AG08395 (cell line): ENCODE measurements around the gene NAXE.
"Not testable (repeated sequence)": the region's sequence is repeated elsewhere in the genome, so short reads cannot be mapped to it uniquely, and the experiment has no call there.

ENCODE experiments used
- DNase-seq: peaks from one replicate; pipeline ENCODE4 v3.0.0; 2012; ENCODE audit warnings: mixed read lengths, low spot score

NAXE gene

DNA sequence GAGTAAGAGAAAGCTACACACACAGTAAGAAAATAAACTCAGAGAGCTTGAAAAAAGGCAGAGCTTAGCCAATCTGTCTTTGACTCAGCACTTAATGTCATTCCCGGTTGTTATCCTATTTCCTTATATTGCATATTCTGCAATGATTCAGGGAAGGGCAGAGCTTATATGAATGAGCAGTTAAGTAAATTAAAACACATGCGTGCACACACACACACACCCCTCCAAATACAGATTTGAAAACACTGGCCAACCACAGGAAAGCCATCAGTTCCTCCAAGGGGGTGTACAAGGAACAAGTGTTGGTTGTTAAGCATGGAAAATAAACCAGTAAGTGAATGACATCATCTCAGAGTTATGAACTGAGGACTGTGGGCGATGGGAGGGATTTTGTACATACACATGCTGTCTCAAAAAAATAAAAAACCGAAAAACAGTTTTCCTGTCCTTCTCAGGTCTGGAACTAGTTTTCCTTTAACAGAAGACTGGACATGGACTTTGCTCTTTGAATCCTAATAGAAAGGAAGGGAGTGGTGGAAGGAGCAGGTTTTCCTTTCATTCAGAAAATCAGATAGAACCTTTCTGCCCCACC is 20.2 kb upstream of the NAXE start:
- peak; percentile 88 for DNase-seq

DNA sequence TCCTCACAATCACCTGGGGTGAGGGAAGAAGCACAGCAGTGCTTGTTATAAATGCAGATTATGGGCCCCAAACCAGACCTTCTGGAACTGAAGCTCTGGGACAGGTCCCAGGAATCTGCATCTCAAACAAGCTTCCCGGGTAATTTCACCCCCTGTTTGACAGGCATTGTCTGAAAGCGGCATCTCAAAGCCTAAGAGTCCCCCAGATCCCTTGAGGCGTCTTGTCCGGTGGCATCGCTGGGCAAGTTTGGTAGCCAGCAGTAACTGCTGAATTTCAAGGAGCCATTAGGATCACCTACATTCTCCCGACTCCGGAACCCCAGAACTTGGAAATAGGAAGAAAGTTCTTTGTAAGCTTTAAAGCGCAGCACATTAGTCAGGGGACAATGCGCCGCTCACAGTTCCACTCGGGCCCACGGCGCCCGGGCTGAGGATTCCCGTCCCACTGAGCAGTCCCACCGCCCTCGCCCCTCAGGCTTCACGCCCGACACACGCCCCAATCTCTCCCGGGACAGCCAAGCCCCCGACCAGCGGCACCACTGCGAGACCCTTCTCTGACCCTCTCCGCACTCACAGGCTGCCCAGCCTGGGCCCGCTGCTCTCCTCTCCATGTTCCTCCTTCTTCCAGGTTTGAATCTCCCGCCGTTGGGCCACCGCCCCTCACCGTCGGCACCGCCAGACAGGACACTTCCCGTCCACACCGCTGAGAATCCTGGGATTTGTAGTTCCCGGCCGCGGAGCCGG is 19.5 kb upstream of the NAXE start, which contains the start of gene IQGAP3:
TSS of gene IQGAP3 (minus strand) at position 647 of the 744 bp plus-strand sequence. CDS start at position 611, 36 bp downstream.
- peak; percentile 96 for DNase-seq

DNA sequence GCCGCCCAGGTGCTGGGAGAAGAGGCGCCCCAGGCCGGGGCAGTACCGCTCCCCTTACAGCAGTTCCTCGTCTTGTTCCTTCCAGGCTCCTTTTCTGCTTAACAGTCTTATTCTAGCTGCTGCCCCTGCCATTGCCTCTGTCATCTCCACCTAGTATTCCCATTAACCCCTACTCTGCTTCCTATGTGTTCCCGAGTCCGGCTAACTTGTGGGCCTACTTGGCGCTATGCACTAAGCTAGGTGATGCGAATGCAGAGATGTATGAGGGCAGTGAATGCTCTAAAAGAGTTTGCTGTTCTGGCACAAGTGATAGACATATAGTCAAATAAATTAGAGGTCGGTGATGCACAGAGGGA is 18.9 kb upstream of the NAXE start:
- no peak for DNase-seq

DNA sequence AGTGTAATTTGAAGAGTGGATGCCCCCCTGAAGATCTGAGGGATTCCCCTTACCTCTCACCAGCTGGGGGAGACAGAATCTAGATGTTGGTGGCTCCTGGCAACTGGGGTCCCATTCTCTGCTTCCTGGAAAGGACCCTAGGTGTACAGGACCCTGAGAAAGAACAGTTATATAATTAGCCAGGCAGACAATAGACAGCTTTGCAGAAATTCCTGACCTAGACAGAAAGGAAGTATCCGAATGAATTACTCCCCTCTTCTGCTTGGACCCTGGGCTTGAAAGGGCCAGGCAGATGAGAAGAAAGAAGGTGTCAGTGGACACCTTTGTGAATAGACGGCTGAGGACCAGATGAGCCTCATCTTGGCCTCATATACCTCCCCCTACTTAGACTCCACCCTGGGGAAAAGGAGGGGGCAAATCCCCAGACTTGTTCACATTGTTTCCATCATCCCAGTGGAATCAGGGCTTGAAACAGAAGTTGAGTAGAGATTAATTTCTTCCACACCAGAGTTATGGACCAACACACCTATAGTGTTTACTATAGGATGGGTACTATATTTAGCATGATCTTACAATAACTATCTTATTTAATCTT is 17.4 kb upstream of the NAXE start:
- DNase-seq, result no peak

DNA sequence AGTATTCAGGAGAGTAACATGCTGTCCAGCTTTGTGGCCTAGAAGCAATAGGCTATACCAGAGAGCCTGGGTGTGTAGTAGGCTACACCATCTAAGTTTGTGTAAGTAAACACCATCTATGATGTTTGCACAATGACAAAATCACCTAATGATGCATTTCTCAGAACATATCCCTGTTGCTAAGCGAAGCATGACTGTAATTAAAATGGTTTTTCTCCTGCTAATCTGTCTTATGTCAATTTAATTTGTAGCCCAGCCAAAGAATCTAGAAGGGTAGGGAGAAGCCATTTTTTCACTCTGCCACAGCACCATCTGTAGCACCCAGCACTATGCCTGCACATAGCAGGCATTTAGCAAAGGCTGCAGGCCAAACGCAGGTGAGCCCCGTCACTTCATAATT is 14.0 kb upstream of the NAXE start:
- no peak for DNase-seq

DNA sequence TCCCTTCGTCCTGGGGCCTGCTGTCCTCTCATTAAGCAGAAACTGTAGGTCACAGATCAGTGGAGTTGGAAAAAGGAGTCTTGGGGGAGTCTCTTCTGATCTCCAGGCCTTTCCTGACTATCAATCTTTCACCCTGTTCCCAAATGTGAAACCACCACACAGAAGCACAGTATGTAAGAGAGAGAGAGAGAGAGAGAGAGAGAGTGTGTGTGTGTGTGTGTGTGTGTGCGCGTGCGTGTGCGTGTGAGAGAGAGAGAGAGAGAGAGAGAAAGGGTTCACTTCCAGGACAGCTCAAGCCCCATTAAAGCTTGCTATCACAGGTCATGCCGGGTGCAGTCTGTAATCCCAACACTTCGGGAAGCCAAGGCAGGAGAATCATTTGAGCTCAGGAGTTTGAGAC is 13.5 kb upstream of the NAXE start:
- DNase-seq, result no peak

DNA sequence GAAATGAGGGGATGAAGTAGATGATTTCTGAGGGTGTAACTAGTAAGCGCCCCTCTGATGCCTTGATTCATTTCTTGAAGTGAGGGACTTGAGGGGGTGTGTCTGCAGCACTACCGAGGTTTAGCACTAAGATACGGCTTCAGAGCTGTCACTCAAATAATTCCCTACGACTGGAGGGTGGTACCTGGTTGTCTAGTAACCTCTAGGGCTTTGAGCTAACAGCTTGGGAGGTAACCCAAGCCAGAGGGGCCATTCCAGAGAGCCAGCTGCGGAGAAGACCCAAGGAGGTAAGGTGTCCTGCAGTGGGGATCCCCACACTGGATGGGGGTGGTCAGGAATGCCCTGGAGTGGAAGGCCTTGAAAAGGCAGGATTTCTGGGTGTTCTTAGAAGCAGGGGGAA is 12.1 kb upstream of the NAXE start, which contains the start of gene TTC24:
TSS of gene TTC24 (plus strand) at position 252 of the 400 bp plus-strand sequence. CDS start 1,642 bp downstream, outside the sequence.
- DNase-seq, result no peak

DNA sequence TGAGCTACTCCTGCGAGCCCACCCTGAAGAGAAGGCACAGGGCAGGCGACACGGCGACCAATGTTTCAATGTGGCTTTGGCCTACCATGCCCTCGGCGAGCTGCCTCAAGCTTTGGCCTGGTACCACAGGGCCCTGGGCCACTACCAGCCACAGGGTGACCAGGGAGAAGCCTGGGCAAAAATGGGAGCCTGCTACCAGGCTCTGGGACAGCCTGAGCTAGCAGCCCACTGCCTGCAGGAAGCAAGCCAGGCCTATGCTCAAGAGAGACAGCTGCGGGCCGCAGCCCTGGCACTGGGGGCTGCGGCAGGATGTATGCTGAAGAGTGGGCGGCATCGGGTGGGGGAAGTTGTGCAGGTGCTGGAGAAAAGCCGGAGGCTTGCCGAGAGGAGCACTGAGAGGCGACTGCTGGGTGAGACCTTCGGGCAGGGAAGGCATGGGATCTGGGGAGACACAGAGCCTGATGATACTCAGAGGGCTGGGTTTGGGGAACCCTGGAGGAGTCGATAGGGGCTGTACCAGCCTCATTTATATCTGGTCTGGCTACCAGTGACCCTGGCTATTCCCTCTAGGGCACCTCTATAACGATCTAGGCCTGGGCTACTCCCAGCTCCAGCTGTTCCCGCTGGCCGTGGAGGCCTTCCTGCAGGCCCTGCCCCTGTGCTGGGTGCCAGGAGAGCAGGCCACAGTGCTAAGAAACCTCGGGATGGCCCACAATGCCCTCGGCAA is 9.8 kb upstream of the NAXE start:
- no peak for DNase-seq

DNA sequence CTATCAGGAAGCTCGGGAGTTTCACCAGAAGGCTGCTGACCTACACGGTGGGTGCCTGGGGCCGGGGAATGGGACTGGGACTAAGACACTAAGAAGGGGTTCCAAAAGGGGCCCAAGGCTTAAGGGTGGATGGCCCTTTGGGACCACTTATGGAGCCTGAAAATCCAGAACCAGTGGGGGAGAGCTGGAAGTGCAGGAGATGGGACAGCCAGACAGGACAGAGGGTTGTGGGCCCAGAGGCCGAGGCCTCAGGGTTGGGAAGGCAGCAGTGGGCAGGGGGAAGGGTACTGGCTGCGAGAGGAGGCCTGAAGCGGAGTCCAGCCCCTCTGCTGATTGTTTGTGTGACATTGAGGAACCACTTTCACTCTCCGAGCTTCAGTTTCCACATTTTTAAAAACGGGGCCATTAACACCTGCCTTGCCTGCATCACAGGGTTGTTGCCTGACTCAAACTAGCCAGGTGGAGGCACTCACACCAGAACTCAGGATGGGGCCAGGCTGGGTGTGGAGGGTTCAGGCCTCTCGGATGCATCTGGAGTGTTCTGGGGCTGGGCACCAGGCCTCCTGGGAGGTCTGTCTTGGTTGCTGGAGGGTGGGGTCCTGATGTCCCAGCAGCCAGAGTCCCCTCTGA is 9.1 kb upstream of the NAXE start:
- no peak for DNase-seq

DNA sequence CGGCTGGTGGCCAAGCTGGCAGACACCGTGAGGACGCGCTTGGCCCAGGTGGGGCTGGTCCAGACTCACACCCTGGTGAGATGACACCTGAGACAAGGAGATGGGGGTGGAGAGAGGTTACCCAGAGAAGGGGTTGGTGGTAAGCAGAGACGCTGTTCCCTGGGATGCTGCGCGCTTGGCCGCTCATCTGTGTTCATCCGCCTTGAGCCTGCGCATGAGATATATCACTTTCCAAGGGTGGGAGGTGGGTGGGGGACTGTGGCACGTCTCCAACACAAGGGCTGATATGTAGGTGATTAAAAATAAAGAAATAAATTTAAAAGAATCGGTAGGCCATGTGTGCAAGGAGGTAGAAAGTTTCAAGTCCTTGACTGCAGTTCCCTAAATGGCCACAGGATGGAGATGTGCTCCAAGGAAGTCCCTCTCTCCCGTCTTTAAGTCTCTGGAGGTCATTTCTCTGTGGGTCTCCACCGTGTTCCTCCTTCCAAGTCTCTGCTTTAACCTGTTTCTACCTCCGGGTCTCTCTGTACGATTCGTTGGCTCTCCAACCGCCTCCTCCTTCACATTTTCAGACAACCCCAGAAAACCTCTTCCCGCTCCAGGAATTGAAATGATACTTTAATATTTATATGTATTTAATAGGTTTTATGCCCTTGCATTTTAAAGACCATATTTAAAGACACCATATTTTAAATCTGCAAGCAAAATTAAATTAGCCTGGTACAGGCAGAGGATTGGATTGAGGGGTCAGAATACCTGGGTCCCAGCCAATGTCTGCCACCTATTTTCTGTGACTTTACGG is 7.6 kb upstream of the NAXE start:
- peak; percentile 78 for DNase-seq

DNA sequence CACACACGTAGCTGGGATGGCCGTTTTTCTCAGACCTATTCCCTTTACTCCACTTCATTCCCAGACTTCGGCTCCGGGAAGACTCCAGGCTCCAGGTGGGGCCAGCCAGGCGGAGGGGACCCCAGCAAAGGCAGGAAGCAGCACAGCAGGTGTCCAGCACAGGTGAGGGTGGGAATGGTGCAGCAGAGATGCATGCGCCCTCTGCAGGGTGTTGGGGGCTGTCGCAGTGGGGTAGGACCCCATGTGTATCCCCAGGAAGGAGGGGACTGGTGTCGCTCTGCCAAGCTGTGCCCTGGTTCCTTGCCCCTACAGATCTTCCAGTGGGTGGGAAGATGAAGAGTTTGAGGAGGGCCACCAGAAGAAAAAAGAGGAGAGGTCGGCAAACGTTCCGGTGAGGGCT is 6.8 kb upstream of the NAXE start:
- DNase-seq, result no peak

DNA sequence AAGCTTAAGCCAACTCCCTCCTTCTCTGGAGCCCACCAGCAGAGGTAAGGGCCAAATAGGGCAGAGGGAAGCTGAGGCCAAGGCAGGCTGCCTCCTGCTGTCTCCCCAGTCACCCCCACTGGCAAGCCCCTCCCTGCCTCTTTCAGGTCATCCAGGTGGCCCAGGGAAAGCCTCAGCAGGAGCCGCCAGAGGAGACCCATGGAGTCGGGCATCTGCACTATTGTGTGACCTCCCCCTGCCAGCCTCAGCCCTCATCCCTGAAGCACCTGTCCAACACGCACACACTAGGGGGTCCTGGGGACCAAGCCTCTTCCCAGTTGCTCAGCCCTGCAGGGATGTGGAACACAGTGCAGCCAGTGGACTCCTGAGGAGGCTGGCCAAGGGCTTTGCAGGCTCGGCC is 5.3 kb upstream of the NAXE start:
- DNase-seq, result no peak

DNA sequence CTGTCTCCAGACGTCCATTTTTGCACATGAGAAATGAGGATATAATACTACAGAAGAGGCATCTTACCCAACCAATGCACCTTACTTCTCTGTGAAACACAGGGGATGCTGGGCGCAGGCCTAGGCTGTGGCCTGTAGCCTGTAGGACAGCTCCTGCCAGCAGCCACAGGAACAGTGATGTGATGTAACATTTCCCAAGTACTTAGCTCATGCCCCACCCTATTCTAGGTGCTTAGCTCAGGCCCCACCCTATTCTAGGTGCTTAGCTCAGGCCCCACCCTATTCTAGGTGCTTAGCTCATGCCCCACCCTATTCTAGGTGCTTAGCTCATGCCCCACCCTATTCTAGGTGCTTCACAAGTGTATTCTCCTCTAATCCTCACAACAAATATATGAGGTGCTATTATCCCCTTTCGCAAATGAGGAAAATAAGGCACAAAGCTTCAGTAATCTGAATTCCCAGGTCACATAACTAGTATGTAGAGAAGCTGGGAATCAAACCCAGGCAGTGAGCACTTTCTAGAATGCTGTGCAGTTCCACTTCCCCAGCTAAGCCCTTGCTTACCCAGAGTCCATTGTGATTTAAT is 4.6 kb upstream of the NAXE start:
- DNase-seq, result no peak

DNA sequence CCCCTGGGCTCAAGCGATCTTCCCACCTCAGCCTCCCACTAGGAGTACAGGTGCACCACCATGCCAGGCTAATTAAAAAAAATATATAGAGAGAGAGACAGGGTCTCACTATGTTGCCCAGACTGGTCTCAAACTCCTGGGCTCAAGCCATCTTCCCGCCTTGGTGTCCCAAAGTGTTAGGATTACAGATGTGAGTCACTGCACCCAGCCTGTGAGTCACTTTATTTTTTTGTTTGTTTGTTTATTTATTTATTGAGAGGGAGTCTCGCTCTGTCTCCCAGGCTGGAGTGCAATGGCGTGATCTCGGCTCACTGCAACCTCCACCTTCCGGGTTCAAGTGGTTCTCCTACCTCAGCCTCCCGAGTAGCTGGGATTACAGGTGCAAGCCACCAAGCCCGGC is 3.6 kb upstream of the NAXE start:
- DNase-seq, result not testable (repeated sequence)

DNA sequence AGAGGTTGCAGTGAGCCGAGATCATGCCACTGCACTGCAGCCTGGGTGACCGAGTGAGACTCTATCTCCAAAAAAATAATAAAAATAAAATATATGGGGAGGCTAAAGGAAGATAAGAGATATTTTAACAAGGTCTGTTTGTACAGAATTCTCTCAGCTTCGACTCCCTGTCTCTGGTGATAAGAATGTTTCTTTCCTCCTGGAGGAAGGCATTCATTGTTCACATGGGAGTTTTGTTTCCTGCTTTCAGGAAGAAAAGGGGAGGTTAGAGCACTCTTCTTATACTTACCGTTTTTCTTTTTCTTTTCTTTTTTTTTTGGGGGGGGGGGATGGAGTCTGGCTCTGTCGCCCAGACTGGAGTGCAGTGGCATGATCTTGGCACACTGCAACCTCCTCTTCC is 2.0 kb upstream of the NAXE start:
- no peak for DNase-seq

DNA sequence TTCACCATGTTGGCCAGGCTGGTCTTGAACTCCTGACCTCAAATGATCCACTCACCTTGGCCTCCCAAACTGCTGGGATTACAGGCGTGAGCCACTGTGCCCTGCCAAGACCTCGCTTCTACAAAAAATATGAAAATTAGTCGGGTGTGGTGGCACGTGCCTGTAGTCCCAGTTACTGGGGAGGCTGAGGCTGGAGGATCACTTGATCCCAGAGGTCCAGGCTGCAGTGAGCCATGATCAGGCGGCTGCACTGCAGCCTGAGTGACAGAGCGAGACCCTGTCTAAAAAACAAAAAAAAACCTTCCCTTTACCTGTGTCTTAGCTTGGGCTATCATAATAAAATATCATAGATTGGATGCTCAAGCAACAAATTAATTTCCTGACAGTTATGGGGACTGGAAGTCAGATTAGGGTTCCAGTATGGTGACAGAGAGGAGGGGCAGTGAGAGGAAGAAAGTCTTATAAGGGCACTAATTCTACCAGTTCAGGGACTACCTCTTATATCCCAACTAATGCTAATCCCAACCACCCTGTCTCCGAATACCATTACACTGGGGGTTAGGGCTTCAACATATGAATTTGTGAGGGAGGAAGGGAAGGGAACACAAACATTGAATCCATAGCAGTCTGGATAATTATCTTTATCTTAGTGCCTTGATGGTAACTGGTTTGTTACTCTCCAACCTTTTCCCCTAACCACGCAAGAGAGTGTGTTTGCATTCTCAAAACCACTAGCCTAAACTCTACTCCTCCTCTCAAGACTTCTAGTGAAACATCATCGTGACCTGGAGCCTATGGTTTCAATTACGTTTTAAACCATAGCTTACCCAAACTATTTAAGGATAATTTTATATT is 1.0 kb upstream of the NAXE start:
- no peak for DNase-seq

DNA sequence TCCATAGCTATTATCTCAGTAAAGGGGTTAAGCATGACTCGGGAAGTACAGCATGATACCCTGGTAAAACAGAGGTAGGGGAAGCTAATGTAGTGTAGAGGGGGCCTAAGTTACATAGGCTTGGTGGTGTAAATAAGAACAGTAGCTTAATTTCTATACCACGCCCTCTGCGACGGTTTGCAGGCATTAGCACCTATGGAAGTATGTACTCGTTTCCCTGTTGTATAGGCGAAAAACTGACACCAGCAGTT is 470 bp upstream of the NAXE start:
- no peak for DNase-seq

DNA sequence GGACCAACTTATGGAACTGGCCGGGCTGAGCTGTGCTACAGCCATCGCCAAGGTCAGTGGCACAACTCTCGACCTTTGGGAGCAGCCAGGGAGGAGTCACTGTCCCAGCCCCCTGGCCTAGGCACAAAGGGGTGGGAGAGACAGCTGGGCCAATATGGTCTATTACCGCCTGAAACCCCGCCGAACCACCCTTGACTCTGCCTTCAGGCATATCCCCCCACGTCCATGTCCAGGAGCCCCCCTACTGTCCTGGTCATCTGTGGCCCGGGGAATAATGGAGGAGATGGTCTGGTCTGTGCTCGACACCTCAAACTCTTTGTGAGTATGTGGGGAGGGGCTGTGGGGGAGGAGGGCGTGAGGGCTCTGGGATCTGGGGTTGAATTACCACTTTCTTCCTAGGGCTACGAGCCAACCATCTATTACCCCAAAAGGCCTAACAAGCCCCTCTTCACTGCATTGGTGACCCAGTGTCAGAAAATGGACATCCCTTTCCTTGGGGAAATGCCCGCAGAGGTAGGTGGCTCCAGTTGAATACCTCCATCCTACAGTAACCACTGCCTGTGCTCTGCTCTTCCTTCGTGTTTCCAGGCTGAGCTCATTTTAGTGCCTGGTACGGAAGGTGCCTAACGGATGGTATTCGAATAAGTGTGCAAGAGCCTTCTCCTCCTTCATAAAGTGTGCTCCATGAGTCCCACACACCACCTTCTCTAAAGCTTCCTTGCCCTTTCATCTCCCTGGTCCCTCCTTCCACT is 758 bp downstream of the NAXE start:
- no peak for DNase-seq

DNA sequence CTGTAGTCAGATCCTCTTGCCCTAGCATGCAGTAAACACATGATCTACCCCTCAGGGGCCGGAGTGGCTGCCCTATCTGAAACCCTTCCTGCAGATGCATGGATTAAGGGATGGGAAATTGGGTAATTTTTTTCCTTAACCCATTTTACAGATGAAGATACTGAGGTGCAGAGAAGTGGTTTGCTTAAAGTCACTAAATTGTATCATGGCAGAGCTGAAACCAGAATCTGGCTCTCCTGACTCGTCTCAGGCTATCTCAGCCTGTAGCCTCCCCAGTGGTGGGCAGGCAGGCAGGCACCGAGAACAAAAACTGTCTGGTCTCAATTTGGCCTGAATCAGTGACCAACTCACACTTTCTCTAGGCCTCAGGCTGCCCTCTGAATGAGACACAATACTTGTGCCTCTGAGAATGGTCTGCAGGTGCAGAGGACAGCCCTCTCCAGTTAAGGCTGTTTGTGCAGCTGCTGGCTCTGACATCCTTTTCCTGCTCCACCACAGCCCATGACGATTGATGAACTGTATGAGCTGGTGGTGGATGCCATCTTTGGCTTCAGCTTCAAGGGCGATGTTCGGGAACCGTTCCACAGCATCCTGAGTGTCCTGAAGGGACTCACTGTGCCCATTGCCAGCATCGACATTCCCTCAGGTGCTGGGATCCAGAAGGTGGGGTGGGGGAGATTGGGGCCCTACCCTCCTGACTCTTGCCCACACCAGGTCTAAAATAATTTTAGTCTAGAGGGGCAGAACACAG is 1.5 kb downstream of the NAXE start:
- no peak for DNase-seq
